ENCODE data around the gene RELN. TPM values are rescaled to one million over a fixed set of nuclear protein-coding genes. Genes with fewer than 3 reads are reported as not detected.

RELN gene
- total and polyA plus RNA-seq, 2 of the 13 experiments (the other 11 are each of a cell fraction or from before 2014, with no cell fraction given): 315 to 332 TPM

DNA sequence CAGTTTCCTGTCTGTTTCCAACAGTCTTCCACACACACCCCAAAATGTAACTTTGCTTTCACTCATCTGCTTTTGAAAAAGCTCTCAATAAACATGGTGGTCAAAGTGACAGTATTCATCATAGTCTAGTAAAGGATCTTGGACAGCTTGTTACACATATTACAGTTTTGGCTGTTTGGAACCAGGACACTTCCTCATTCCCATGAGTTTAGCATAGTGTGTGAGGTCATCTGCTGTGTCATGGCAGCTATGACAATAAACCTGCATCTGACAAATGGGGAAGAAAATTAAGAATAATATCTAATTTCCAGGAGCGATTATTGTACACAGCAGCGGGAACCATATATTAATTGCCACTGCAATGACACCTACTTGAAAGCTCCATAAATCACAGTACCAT, 359.1 kb downstream of the RELN start:
- no TSS peak for BruUV-seq (replicated peaks)
- Histone ChIP-seq H2AFZ (ENCODE audit: low read length) (no peak overlapping the region), H3K9me3 (ENCODE audit: low read length) (no peaks in the 10 kb centered on the region), H3K9ac (ENCODE audit: insufficient read depth, low read depth, low read length) (no peak overlapping the region), H3K36me3 (replicated peaks in 1 of 2; ENCODE audit: control insufficient read depth in 1 of 2, insufficient read depth in 2 of 2, low read length in 2 of 2) (peaks cover 0 to 29% of the 10 kb centered on the region in 2 experiments; a peak in 3 of 5 replicates), H3K4me2 (ENCODE audit: low read depth, low read length) (no peak overlapping the region), H3K27ac (ENCODE audit: extremely low read length, insufficient read depth, low read length) (no peak overlapping the region), H3K4me1 (ENCODE audit: insufficient read depth, low read length) (no peaks in the 10 kb centered on the region), H3K4me3 (replicated peaks in 1 of 3; ENCODE audit: insufficient read depth in 1 of 3, low read depth in 2 of 3, low read length in 3 of 3) (no peak overlapping the region), H3K79me2 (ENCODE audit: insufficient read depth, low read length) (no peaks in the 10 kb centered on the region), H3K27me3 (ENCODE audit: control insufficient read depth in 1 of 2, insufficient read depth in 2 of 2, low read length in 2 of 2) (no peaks in the 10 kb centered on the region), H4K20me1 (ENCODE audit: insufficient read depth, low read length) (no peaks in the 10 kb centered on the region)
- ChIA-PET CTCF (ENCODE audit: low intra/inter-chr PET ratio, low total read pairs) (no interaction called here), POLR2A (no interaction called here)
- TF ChIP-seq NR2F2 (IDR thresholded peaks at IDR 0.05; ENCODE audit: borderline replicate concordance, low read depth) (no peak), CREB1 (IDR thresholded peaks at IDR 0.05) (peak; percentile 47), CREB1 (CRISPR knock-in tag; IDR thresholded peaks at IDR 0.05) (no peak)
- in situ Hi-C loops (cut with HindIII; ENCODE audit: extremely low pct_ligation_motif_present, low pct_unique_long_range_greater_than_20kb): no loop called here
- ATAC-seq (no peak), DNase-seq (ENCODE audit: low spot score) (no peak), FAIRE-seq (no peak)
- intact Hi-C loops (cut with micrococcal nuclease; ENCODE audit: unreplicated experiment): no loop called here
- 95% methylated on average over 2 of the region's 2 CpGs for WGBS (ENCODE audit: low lambda C conversion rate)

DNA sequence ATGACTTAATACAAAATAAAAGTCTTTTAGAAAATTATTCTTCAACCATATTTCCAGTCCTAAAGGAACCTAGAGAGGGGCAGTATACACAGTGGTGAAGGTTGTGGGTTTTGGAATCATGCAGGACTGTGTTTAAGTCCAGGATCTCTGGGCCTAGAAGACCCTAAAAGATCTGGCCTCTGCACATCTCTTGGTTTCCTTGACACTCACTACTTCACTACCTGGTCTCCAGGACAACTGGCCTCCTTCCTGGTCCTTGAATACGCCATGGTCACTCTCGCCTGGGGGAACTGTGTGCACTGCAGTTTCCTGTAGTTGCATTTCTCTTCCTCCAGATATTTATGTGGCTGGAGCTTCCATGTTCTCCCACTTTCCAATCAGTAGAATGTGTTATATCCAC, 360.7 kb downstream of the RELN start:
- Histone ChIP-seq H3K4me3 (replicated peaks in 1 of 3; ENCODE audit: insufficient read depth in 1 of 3, low read depth in 2 of 3, low read length in 3 of 3) (no peak overlapping the region), H3K9ac (ENCODE audit: insufficient read depth, low read depth, low read length) (no peak overlapping the region), H3K9me3 (ENCODE audit: low read length) (no peaks in the 10 kb centered on the region), H3K36me3 (replicated peaks in 1 of 2; ENCODE audit: control insufficient read depth in 1 of 2, insufficient read depth in 2 of 2, low read length in 2 of 2) (peaks cover 0 to 22% of the 10 kb centered on the region in 2 experiments; a peak in 3 of 5 replicates), H3K27me3 (ENCODE audit: control insufficient read depth in 1 of 2, insufficient read depth in 2 of 2, low read length in 2 of 2) (no peaks in the 10 kb centered on the region), H3K4me1 (ENCODE audit: insufficient read depth, low read length) (no peaks in the 10 kb centered on the region), H3K4me2 (ENCODE audit: low read depth, low read length) (no peak overlapping the region), H3K79me2 (ENCODE audit: insufficient read depth, low read length) (no peaks in the 10 kb centered on the region), H4K20me1 (ENCODE audit: insufficient read depth, low read length) (no peaks in the 10 kb centered on the region), H3K27ac (ENCODE audit: extremely low read length, insufficient read depth, low read length) (no peak overlapping the region), H2AFZ (ENCODE audit: low read length) (no peak overlapping the region)
- no peak for ATAC-seq
- TF ChIP-seq RBFOX2 (IDR thresholded peaks at IDR 0.05; ENCODE audit: low read depth, low read length) (no peak), FOXA1 (IDR thresholded peaks at IDR 0.05) (no peak), FOXA1 (CRISPR knock-in tag; IDR thresholded peaks at IDR 0.05) (no peak), ATF7-NPFF (CRISPR knock-in tag; IDR thresholded peaks at IDR 0.05; ENCODE audit: low read depth) (no peak), ZSCAN21 (CRISPR knock-in tag; IDR thresholded peaks at IDR 0.05; ENCODE audit: borderline replicate concordance) (no peak), ZFP62 (CRISPR knock-in tag; IDR thresholded peaks at IDR 0.05) (no peak), ZZZ3 (CRISPR knock-in tag; IDR thresholded peaks at IDR 0.05; ENCODE audit: borderline replicate concordance) (no peak), ZNF230 (CRISPR knock-in tag; IDR thresholded peaks at IDR 0.05) (no peak), ZNF44 (CRISPR knock-in tag; IDR thresholded peaks at IDR 0.05) (no peak), SP140L (CRISPR knock-in tag; IDR thresholded peaks at IDR 0.05; ENCODE audit: borderline replicate concordance) (no peak)
- CTCF ChIA-PET (ENCODE audit: low intra/inter-chr PET ratio, low total read pairs): no interaction called here
- in situ Hi-C loops (cut with HindIII; ENCODE audit: extremely low pct_ligation_motif_present, low pct_unique_long_range_greater_than_20kb) (no loop called here), intact Hi-C loops (cut with micrococcal nuclease; ENCODE audit: unreplicated experiment) (no loop called here)
- POLR2A ChIA-PET: interaction anchor here (1.1 kb wide), 1 partner anchor 32 kb away, joined by 3 read pairs; no protein-coding TSS in a partner anchor
- no TSS peak for BruUV-seq (replicated peaks)
- 100% methylated on average over 2 of the region's 2 CpGs for WGBS (ENCODE audit: low lambda C conversion rate)
- FAIRE-seq: no peak
- no peak for DNase-seq (ENCODE audit: low spot score)
